ENCODE measurements around the gene FOXP2.

Gene FOXP2

DNA sequence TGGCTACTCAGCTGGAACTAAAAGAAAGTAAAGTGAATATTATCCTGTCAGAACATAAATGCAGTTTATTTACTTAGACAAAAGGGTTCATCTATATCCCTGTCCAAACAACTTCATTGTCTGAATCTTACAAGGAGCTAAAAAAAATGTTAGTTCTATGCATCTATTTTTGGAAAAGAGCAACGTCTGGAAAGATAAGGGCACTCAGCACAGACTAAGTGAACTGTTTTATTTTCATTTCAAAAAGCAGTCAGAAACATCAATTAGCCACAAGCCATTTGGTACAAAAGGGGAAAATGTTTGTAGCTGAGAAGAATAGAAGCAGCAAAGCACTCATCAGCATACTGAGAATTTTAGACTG lies 245.5 kb downstream of the FOXP2 start:
- DNase-seq, result no peak

DNA sequence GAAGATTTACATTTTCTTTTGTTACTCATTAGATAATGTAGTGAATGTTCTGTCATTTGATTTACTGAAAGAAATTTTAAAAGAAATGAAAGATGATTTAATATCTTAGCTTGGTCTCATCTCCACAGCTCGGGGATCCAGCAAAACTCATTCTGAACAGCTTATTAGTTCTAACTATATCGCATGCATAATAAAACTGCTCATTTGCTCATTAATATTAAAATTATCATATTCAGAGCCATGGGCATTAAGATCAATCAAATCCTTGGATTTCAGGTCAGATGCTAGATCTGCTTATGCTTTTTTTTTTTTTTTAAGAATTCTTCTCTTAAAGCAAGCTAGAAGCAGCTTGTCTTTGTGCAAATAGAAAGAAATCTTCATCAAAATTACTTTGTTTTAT lies 246.1 kb downstream of the FOXP2 start:
- DNase-seq, result no peak

DNA sequence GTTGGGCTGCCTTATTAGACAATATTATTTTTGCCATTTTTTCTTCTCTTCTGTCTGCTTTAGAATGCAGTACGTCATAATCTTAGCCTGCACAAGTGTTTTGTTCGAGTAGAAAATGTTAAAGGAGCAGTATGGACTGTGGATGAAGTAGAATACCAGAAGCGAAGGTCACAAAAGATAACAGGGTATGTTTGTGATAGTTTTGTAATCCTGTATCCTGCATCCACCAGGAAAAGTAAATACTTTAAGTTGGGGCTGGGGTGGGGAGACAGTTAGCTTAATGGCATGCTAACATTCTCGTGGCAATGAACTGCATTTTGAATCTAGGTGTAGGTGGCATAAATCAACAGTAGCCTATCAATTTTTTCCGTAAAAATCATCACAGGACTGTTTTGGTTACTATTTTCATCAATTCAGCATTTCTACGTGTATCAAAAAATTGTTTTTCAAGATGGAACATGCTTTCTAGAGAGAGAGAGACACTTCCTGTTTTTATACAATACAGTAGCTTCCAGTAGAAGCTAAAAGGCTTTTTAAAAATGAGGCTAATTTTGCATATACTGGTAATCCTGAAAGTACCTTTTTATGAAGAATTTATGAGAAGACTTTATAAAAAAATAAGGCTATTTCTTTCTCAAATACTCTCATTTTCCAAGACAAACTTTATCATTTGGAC lies 247.5 kb downstream of the FOXP2 start:
- DNase-seq, result no peak

DNA sequence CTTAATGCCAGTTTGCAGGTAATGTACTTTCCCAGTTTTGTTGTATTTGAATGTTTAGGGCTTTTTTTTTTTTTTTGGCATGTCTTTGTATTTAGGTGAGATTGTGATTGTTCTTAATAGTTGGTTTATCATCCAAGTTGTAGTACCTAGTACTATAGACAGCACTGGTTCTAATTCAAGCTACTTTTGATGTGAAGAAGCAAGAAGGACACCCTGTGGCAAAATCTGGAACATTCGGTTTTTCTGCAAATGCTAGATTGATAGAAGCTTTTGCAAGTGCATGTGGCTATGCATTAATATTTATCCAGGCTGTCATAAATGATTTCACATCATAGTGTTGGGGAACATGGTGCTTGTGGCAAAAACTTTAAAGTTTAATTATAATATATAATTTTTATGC lies 248.9 kb downstream of the FOXP2 start:
- peak; percentile 61 for DNase-seq

DNA sequence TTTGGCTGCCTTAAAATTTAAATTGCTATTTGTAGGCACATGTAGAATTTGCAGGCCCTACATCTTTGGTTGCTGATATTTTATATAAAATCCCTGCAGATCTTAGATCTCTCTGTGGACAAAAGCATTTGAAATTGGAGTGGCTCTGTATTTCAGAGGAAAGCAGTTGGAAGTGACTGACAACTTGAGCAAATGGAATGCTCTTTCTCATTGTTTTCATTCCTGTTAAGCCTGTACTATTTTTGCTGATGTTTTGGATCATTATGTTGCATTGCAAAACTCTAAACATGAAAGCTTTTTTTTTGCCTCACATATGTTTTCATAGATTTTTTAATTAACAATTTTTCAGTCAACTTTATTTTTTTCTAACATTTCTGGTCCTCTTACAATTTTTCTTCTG lies 256.1 kb downstream of the FOXP2 start:
- no peak for DNase-seq

GRCh38 chr7:114671563-114672123 lies 257.0 kb downstream of the FOXP2 start:
- DNase-seq, result no peak

DNA sequence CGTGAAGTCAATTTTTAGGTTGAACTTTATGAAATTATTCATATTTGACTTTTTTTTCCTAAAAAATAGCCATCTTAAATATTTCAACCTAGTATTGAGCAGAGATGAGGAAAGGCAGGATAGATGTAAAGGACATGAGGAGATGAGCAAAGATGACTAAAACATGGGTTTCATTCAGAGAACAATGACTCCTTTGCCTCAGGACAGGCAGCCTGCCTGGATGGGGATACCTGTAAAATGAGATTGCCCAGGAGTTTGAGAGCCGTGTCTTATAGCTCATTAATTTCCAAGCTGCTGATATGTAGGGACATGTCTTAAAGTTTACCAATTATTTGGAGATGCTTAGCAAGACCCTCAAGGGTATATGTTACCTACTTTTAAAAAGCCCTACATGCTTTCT lies 263.5 kb downstream of the FOXP2 start:
- no peak for DNase-seq

DNA sequence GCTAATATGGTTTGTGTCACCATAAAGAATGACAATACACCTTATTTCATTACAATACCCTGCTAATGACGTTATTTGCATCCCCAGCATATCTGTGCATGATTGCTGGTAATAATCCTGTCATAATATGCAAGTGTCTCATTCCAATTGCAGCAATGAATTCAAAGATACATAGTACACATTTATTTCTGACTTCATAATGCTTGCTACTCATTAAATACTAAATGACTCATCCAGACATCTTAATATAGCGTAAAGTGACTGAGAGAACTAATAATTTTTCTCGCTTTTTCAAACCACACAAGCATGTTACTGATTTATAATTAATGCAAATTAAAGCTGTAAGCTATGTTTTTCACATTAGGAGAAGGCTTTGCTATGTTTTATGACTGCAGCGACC lies 272.6 kb downstream of the FOXP2 start:
- DNase-seq, result no peak

DNA sequence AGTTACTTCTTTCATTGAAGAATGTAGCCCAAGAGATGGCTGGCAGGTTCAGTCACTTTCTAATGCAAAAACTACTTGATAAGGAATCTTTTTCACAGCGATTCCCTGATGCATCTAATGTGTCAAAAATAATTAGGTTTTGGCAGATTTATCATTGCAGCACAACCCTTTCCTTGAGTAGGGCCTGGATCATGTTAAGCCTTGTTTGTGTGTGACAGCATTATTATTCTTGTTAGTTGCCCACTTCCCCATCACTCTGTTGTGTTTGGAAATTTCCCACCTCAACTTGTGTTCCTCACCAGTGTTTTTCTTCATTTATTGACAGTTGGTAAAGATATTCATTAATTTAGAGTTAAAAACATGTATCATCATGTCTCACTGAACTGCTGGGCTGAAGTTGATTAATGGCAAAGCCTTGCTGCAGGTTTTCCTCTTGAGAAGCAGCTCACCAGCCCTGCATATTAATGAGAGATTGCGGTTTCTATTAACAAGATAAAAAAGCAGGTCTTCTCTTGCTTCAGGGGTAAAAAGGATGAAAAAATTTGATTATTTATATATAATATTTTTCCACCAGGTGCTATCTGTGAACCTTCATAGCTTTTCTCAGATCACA lies 273.9 kb downstream of the FOXP2 start:
- no peak for DNase-seq

GRCh38 chr7:114689406-114689805 lies 274.8 kb downstream of the FOXP2 start:
- no peak for DNase-seq

DNA sequence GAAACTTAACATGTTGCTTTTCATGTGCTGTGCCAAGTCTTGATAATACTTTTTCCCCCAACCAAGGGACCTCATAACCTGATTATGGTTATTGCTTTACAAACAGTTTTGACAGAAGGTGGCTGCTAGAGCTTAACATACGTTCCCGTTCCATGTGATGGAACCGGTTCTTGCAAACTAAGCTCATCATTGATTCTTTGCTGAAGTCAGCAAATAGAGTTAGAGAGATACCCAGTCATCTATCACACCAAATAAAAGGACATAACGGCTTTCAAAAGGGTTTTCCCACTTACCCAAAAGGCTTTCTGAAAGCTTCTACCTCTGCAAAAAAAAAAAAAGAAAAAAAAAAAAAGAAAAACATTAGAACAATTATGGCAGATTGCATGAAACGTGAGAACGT lies 277.0 kb downstream of the FOXP2 start:
- DNase-seq, result no peak

- DNase-seq, result no peak
These were observed 280.6 kb downstream of the FOXP2 start for GRCh38 chr7:114695182-114695581.

DNA sequence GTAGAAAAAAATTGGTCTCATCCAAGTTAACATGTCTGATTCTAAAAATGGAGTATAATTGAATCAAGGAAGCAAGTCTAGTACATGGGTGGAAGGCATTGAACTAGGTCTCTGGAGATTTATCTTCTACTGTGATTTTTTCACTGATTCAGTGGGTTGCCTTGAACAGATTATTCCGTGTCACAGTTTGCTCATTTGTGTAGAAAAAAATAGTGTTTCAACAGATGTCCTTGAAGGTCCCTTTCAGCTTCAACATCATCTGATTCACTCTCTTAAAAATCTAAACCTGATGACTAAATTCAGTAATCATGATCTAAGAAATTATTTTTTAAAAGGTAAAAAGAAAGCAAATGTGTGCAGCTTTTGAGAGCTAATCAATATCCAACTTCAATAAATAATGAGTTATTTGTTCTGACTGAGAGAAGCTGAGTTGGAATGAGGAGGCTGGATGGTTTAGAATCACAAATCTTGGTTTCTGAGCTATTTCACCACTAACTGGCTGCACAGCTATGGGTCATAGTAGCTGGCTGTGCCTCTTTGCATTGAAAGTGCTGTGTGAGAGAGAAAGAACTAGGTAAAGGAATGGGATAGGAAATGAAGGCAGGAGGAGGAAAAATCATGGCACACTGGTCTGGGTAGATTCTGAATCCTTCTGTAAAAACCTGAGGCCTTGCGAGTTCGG lies 285.8 kb downstream of the FOXP2 start:
- DNase-seq, result no peak

GRCh38 chr7:114703677-114704076 lies 289.1 kb downstream of the FOXP2 start:
- no peak for DNase-seq

- DNase-seq, result no peak
These were observed 294.0 kb downstream of the FOXP2 start for GRCh38 chr7:114708646-114709045.

- DNase-seq, result no peak
These were observed 295.9 kb downstream of the FOXP2 start for GRCh38 chr7:114710499-114710898.

DNA sequence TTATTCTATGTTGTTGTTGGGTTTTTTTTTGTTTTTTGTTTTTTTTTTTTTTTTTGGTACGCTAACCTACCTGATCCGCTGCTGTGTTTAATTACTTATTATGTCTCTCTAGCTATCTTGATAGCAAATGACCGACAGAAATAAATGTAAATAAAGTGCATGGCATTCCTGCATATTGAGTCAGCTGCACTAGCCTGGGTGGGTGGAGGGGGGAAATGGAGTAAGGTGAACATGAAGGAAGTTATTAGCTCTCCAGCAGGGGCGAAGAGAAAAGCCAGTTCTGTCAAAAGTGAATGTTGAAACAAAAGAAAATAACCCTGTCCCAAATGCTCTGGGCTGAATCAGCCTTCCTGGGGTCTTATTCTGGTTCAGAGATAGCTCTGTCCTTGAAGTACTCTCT lies 296.6 kb downstream of the FOXP2 start:
- DNase-seq, result no peak

DNA sequence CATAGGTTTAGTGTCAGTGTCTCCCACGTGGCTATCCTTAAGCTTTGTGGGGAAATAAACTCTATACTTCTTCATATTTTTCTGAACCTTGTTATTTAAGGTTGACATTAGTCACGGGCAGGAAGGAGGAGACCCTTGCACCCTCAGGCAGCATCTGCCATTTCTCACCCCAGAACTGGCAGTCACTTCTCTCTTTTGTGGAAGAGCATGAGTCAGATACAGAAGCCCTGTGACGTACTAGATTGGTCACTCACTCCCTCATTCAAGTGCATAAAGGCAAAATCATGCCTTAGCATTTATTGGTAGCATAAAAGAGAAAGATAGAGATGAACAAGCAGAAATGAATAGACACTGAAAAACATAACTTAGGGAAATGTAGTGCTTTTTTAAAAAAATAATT lies 301.3 kb downstream of the FOXP2 start:
- no peak for DNase-seq

DNA sequence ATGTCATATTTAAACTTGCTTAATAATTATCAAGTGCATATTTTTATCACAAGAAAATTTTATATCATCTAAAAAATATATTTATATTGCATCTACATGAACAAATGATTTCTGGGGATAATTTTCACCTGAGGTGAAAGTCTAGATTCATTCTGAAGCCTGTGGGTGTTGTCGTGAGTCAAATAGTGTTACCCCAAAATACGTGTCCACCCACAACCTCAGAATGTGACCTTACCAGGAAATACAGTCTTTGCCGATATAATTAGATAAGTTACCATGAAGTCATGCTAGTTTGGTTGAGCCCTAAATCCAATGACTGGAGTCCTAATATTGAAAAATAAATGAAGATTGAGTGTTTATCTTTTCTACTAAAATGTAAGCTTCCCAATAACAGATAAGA lies 304.2 kb downstream of the FOXP2 start:
- DNase-seq, result no peak

GRCh38 chr7:114720725-114721124 lies 306.1 kb downstream of the FOXP2 start:
- no peak for DNase-seq

- no peak for DNase-seq
These were observed 307.9 kb downstream of the FOXP2 start for GRCh38 chr7:114722562-114722961.

GRCh38 chr7:114723308-114723707 lies 308.7 kb downstream of the FOXP2 start:
- DNase-seq, result no peak

DNA sequence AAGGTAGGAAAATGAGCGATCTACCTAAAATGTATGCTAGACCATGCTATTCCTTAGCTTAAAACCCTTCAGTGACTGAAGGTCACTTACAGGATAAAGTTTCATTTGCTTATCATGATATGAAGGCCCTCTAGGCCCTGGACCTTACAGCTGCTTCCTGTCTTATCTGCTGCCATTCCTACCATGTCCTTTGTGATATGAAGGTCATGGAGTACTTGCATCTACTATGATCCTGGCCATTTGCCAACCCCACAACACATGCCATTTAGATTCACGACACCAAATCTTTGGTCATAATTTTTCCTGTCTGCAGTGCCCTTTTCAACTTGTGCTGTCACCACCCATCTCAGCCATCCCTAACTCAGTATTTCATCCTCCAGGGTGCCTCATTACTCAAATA lies 325.5 kb downstream of the FOXP2 start:
- DNase-seq, result no peak

DNA sequence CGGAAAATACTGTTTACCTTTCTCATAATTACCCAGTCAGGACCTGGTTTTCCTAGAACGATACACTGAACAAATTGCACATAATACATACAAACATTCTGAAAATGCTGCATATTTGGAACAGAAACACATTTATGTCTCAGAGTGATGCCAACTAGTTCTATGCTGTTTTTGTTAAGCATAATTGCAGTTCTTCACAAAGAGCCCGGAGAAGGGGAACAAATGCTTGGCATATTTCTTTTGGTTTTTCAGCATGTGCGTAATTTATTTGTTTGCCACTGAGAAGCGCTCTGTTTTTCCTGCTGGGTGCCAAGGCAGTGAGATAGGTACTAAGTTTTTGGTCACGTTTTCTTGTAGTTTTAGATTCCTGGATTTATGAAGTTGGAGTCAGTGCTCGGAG lies 326.3 kb downstream of the FOXP2 start:
- DNase-seq, result no peak
